Measurements from ENCODE around the gene PSAP. TPM values are rescaled to one million over a fixed set of nuclear protein-coding genes. Genes with fewer than 3 reads are reported as not detected.

PSAP gene
- total RNA-seq, 1 experiment from 2014 or later: 336 TPM

GRCh38 chr10:71856619-71857018, 5.6 kb upstream of the PSAP start:
- DNase-seq: no peak
- no peaks in the 10 kb centered on the region; a peak in 1 of 5 replicates for H3K9me3 Mint-ChIP-seq
- no CpG with 5 or more reads among the region's 4 CpGs for WGBS (ENCODE audit: extremely low coverage, insufficient read length, low lambda C conversion rate)
- no peak overlapping the region for H4K8ac ChIP-seq (replicated peaks; ENCODE audit: insufficient read length, low read depth, low read length)
- peaks cover 11 to 13% of the 10 kb centered on the region in 2 experiments for H3K4me1 Mint-ChIP-seq
- no peak overlapping the region for H3K18ac ChIP-seq (ENCODE audit: insufficient read length, low read depth, low read length)
- no peak overlapping the region for H3K9ac ChIP-seq (ENCODE audit: extremely low read depth, insufficient read length, low read length)
- H2AK5ac ChIP-seq (ENCODE audit: insufficient read length, low read length): no peak overlapping the region
- no peak overlapping the region for H2BK5ac ChIP-seq (ENCODE audit: insufficient read length, low read length)
- no peak overlapping the region for H4K91ac ChIP-seq (ENCODE audit: insufficient read length, low read depth, low read length)
- H3K23me2 ChIP-seq (ENCODE audit: insufficient read length, low read depth, low read length, poor library complexity, severe bottlenecking): no peaks in the 10 kb centered on the region
- no peak overlapping the region for H2BK15ac ChIP-seq (ENCODE audit: low read depth, low read length)
- H2BK120ac ChIP-seq (ENCODE audit: low read depth, low read length, poor library complexity, severe bottlenecking): no peak overlapping the region
- H2BK20ac ChIP-seq (ENCODE audit: low read depth, low read length, poor library complexity, severe bottlenecking): no peak overlapping the region
- no peaks in the 10 kb centered on the region for H3K79me1 ChIP-seq (ENCODE audit: insufficient read depth, low read depth, low read length, poor library complexity, severe bottlenecking)
- no peaks in the 10 kb centered on the region for H3K27me3 ChIP-seq (ENCODE audit: insufficient read depth, low read length)
- H3K56ac ChIP-seq (ENCODE audit: insufficient read length, low read depth, low read length): no peak overlapping the region
- no peak overlapping the region for H3K14ac ChIP-seq (ENCODE audit: insufficient read depth, low read length)
- H3K79me2 ChIP-seq (ENCODE audit: insufficient read depth, low read length): no peaks in the 10 kb centered on the region
- no peaks in the 10 kb centered on the region for H3K9me3 ChIP-seq (ENCODE audit: control insufficient read depth, low read depth, low read length)
- no peak overlapping the region for H3K4me3 Mint-ChIP-seq
- no peak overlapping the region for H3K27ac Mint-ChIP-seq
- no peak overlapping the region for H3K23ac ChIP-seq (ENCODE audit: insufficient read length, low read depth, low read length)
- no peak overlapping the region for H2BK12ac ChIP-seq (ENCODE audit: insufficient read length, low read depth, low read length)
- TF ChIP-seq CTCF (conservative IDR thresholded peaks at IDR 0.05): no peak
- no peak overlapping the region for H3K4me2 ChIP-seq (ENCODE audit: insufficient read depth, insufficient read length, low read length)
- no peak overlapping the region for H3K4ac ChIP-seq (ENCODE audit: low read depth, low read length)
- H2AFZ ChIP-seq (ENCODE audit: low read length): no peak overlapping the region
- no peaks in the 10 kb centered on the region for H3K36me3 Mint-ChIP-seq (ENCODE audit: insufficient read depth in 1 of 3, low read depth in 3 of 3)
- H3T11ph ChIP-seq (ENCODE audit: low read length): no peak overlapping the region
- no peak overlapping the region for H3K27ac ChIP-seq (ENCODE audit: insufficient read length, low read depth, low read length)
- H4K20me1 ChIP-seq (ENCODE audit: control insufficient read depth, insufficient read depth, insufficient read length): no peaks in the 10 kb centered on the region
- no peak overlapping the region for H4K5ac ChIP-seq (ENCODE audit: insufficient read length, low read depth, low read length)
- H3K4me1 ChIP-seq (ENCODE audit: insufficient read depth, low read length): no peaks in the 10 kb centered on the region
- no peaks in the 10 kb centered on the region for H3K27me3 Mint-ChIP-seq (ENCODE audit: low read depth)

All from H9 (cell line).